Mammary epithelial cell (primary cell): ENCODE measurements around the gene ARHGAP20.

Source experiments
- CTCF ChIP-seq, 2 donors: IDR thresholded peaks in 1 of 2; conservative IDR thresholded peaks in 1 of 2; 2 replicates each; pipeline ENCODE4 v1.5.1; 2011 to 2012; ENCODE audit warnings: inconsistent platforms in 2 of 2, low read length in 2 of 2, mild to moderate bottlenecking in 2 of 2, control low read depth in 1 of 2, low read depth in 1 of 2; ENCODE audit not compliant: insufficient read depth in 1 of 2; ENCODE audit errors: extremely low read depth in 1 of 2
- EZH2 ChIP-seq: IDR thresholded peaks from 2 replicates; pipeline ENCODE4 v1.6.1; 2012; ENCODE audit warnings: low read length, inconsistent platforms, borderline replicate concordance

- no peak for TF ChIP-seq CTCF (conservative IDR thresholded peaks at IDR 0.05 in 1 of 2, IDR thresholded peaks at IDR 0.05 in 1 of 2; ENCODE audit: extremely low read depth in 1 of 2, insufficient read depth in 1 of 2, low read depth in 1 of 2, low read length in 2 of 2)
- TF ChIP-seq EZH2: no peak
Measured at GRCh38 chr11:110645253-110645652, 67.0 kb downstream of the ARHGAP20 start.
